Activated CD4-positive, CD25-positive, alpha-beta regulatory T cell (primary cell): Measurements from ENCODE around the gene FXYD6.

ENCODE experiments used
- DNase-seq, 4 experiments: peaks; one replicate each; lab custom pipeline; 2025; lab: John Stamatoyannopoulos, UW

Gene FXYD6

GRCh38 chr11:117885777-117886176 lies 9.3 kb upstream of the FXYD6 start:
- no peak for DNase-seq

- no peak for DNase-seq
Observed at GRCh38 chr11:117884994-117885393, 8.5 kb upstream of the FXYD6 start.

- no peak for DNase-seq
Observed at GRCh38 chr11:117883063-117883462, 6.6 kb upstream of the FXYD6 start.

GRCh38 chr11:117882311-117882905 lies 6.0 kb upstream of the FXYD6 start:
- no peak for DNase-seq

GRCh38 chr11:117881217-117881616 lies 4.8 kb upstream of the FXYD6 start:
- no peak for DNase-seq

- DNase-seq: no peak
Observed at GRCh38 chr11:117879516-117880480, 3.3 kb upstream of the FXYD6 start.

GRCh38 chr11:117878939-117879475 lies 2.5 kb upstream of the FXYD6 start:
- no peak for DNase-seq

GRCh38 chr11:117878314-117878938 lies 2.0 kb upstream of the FXYD6 start:
- DNase-seq: no peak

GRCh38 chr11:117877120-117877784 lies 794 bp upstream of the FXYD6 start:
- DNase-seq: no peak

GRCh38 chr11:117876059-117876340 lies 458 bp downstream of the FXYD6 start:
- no peak for DNase-seq

GRCh38 chr11:117875382-117876058 lies 938 bp downstream of the FXYD6 start:
- no peak for DNase-seq

GRCh38 chr11:117874910-117875381 lies 1.5 kb downstream of the FXYD6 start:
- no peak for DNase-seq

- no peak for DNase-seq
Observed at GRCh38 chr11:117874253-117874909, 2.1 kb downstream of the FXYD6 start.

GRCh38 chr11:117873828-117874125 lies 2.7 kb downstream of the FXYD6 start:
- DNase-seq: no peak

GRCh38 chr11:117872975-117873827 lies 3.3 kb downstream of the FXYD6 start:
- DNase-seq: no peak

- DNase-seq: no peak
Observed at GRCh38 chr11:117872420-117872961, 4.0 kb downstream of the FXYD6 start.

- DNase-seq: no peak
Observed at GRCh38 chr11:117871784-117872183, 4.7 kb downstream of the FXYD6 start.

- DNase-seq: no peak
Observed at GRCh38 chr11:117871160-117871559, 5.3 kb downstream of the FXYD6 start.

GRCh38 chr11:117870103-117870952 lies 6.1 kb downstream of the FXYD6 start:
- no peak for DNase-seq
